Activated CD8-positive, alpha-beta memory T cell treated with anti-CD3 and anti-CD28 coated beads for 24 hours (primary cell): ENCODE data around the gene PRSS57.

Source experiments
- DNase-seq: peaks from one replicate; pipeline ENCODE4 v3.0.0-alpha.2; 2020

The PRSS57 gene

DNA sequence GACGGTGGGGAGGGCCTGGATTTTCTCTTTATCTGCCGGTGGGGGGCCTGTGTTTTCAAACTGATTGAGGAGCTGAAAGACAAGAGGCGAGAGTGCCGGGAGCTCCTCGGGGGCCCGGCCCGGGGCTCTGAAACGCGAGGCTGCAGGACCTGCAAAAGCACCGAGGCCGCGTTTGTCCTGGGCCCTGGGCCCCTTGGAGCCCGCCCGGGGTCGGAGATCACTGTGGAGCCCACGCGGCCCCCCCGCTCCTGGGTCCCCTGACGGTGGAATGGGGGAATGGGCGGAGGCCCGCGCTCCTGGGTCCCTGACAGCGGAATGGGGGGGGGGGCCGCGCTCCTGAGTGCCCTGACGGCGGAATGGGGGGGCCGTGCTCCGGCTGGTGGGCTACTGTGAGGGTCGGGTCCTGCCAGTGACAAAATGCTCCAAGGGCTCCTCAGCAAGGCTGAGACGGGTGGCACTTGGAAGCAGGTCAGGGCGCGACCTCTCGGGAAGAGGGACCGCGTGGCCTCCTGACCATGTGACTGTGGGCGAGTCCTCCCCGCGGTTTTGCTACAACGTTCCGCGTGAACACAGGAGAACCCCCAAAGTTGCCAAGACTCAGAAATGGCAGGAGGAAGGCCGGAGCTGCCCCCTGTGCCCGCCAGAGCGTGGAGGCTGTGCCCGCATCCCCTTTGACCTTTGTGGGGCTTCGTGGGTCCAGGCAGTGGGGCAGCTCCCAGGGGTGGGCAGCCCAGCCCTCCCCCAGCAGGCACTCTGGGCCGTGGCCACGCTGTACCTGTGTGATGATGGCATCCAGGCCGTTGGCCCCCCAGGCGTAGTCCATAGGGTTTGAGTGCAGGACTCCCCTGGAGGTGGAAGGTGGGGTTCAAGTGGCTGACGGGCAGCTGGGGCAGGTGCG, 46.1 kb downstream of the PRSS57 start:
- no peak for DNase-seq

DNA sequence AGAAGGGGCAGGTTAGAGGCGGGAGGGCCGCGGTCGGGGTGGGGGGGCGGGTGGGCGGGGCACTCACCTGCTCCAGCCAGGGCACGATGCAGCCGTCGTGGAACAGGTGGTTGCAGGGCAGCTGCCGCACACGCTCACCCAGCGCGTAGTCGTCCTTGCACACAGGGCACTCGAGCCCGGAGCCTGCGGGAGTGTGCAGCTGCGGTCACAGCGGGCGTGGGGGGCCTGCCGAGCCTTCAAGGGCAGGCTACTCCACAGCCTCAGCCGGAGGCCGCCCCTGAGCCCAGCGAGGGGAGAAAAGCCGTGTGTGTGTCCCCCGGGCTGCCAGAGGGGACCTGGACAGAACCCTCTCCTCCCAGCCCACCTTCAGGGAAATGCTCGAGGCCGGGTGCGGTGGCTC, 46.9 kb downstream of the PRSS57 start:
- no peak for DNase-seq

GRCh38 chr19:647566-648284, 47.5 kb downstream of the PRSS57 start:
- DNase-seq, result no peak

GRCh38 chr19:646779-647565, 48.3 kb downstream of the PRSS57 start:
- DNase-seq, result no peak

GRCh38 chr19:645912-646778, 49.1 kb downstream of the PRSS57 start:
- no peak for DNase-seq

DNA sequence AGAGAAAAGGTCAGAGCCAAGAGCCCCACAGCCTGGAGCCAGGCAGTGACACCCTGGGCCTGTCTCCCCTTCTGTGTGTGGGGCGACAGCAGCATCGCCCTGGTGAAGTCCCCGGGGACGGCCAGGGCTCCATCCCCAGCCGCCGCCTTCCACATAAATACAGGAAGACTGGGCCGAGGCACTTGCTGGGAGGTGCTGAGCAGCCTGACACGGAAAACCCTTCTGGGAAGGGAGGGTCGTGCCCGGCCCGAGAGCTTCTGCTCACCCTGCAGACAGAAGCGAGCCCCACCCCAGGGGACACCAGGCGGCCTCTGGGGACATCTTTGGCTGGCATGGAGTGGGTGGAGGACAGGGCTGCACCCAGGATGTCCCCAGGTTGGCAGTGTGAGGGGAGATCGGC, 50.5 kb downstream of the PRSS57 start:
- DNase-seq, result no peak

GRCh38 chr19:644363-644762, 50.9 kb downstream of the PRSS57 start:
- DNase-seq, result no peak

GRCh38 chr19:643736-644135, 51.5 kb downstream of the PRSS57 start:
- no peak for DNase-seq

GRCh38 chr19:642767-643727, 52.2 kb downstream of the PRSS57 start:
- no peak for DNase-seq

DNA sequence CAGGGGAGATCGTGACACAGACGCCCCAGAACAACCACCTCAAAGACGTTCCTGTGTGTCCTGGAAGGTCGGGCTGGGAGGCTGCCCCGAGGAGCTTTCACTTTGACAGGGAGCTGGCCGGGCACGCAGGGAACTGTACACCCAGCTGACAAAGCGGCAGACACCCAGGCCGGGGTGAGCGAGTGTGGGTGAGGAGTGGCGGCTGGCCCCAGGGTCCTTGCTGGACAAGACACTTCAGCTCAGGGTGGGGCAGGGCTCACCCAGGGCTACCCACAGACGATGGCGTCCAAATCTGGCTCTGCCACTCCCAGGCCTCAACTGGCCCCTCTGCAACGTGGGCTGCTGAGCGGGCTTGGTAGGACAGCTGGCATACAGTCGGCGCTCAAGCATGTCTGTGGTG, 53.5 kb downstream of the PRSS57 start:
- no peak for DNase-seq

DNA sequence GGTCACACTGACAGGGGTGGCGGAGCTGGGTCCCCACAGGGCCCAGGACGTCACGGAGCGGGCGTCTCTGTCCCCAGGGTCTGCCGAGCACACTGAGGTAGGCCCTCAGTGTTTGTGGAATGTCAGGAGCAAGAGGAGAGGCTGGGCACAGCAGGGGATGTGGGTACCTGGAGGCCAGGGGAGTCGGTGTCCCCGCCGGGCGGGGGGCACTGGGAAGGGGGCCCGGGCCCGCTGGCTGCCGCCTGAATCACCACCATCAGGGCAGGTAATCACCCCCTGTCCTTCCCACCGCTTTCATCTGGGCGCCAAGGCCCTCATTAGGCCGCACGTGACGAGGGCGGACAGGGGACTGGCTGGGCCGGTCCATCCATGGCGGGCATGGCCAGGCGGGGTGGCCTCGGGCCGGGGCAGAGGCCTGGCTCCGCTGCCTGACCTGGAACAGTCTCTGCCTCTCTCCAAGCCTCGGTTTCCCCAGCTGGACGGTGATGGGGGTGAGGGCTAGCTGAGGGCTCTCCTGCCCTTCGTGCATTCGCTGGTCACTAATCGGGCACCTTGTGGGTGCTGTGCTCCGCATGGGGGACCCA, 54.6 kb downstream of the PRSS57 start:
- DNase-seq, result no peak

DNA sequence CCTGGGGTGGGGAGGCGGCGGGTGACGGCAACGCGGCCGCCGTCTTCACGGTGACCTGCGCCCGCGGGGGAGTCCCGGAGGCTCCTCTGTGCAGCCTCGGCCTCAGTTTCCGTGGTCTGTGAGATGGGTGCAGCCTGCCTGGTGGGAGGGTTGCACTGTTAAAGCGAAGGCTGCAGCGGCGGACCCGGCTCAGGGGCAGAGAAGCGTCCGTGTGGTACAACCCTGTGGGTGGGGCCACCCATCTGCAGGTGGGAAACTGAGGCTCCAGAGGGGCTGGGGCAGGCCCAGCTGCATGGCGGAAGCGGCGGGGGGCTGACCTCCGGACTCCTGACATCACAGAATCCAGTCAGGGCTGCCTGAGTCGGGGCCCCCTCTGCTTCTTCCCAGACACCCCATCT, 55.1 kb downstream of the PRSS57 start:
- no peak for DNase-seq

DNA sequence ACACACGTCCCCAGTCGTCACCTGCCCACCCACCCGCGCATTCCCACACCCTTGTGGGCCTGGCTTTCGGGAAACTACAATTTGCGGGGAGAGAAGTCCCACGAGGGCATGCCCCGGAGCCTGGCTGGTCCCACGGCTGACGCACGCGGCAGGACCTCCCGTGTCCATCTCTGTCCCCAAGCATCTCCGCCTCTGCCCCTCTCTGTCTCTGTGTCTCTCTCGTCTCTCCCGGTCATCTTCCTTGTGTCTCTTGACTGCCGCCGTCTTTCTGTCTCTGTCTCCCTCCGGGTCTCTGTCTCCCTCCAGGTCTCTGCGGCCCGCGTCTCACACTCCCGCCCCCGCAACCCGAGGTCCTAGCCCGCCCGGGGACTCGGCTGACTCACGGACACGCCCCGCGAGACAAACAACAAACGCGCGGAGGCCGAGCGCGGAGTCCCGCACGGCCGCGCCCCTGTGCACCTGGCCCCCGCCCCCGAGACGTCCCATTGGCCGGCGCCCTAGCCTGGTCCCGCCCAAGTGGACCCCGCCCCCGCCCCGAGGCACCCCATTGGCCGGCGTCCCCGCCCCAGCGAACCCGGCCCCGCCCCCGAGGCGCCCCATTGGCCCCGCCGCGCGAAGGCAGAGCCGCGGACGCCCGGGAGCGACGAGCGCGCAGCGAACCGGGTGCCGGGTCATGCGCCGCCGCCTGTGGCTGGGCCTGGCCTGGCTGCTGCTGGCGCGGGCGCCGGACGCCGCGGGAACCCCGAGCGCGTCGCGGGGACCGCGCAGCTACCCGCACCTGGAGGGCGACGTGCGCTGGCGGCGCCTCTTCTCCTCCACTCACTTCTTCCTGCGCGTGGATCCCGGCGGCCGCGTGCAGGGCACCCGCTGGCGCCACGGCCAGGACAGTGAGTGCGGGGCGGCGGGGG, 55.7 kb downstream of the PRSS57 start, which contains the start of gene FGF22:
Gene FGF22, plus strand, starts transcription at position 627 of the 908 bp plus-strand sequence. Its CDS starts 47 bp downstream, at position 674.
- peak; percentile 97 for DNase-seq

DNA sequence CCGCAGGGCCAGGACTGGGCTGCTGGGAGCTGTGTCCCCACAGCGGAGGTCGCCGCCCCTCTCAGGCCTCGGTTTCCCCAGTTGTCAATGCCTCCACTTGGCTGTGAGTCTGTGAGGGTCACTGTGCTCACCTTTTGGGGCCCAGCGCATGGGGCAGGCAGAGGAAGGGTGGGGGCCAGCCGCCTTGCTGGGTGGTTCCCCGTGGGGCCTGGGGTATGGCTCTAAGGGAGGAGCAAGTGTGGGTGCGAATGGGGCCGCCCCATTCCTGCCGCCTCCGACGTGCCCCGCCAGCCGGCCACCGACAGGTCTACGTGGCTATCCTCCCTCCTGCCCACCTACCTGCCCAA, 56.4 kb downstream of the PRSS57 start:
- no peak for DNase-seq
